GM18867 (cell line): ENCODE results near the gene MYOM1.

Experiments used
- ATAC-seq: cut with Tn5 transposase; IDR thresholded peaks from one replicate; pipeline ENCODE4 v1.9.1; 2021; ENCODE audit warnings: mild to moderate bottlenecking, moderate library complexity; ENCODE audit not compliant: unreplicated experiment

Gene MYOM1

DNA sequence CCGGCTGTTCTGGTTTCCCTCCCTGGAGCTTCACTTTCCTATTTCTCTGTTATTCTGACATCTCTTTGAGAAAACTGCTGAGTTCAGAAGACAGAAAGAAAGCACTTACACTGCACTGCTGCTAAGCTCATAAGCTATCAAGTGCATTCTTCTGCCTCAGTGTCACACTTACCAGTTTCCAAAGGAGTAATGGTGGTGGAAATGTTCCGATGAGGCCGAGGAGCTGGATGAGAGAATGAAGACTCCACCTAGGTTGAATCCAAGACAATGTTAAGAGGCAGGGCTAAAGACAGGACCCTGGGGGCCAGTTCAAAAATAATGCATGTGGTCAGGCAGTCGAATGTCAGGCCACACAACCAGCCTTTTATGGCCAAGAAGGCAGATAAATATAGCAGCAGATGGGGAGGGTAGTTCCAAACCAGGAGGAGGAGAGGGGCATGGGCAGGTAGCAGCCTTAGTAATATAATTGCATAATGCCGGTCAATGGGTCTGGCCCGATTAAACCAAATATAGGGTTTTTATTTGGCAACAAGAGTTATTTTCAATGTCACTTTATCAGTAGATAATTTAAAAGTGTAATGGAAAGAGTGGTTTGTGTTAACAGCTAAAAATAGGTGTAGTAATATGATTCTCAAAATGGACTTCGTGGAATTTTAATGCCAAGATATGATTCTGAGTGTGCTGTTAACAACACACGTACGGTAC, at the start of gene MYOM1:
MYOM1 (minus strand) TSS at position 338 of the 705 bp plus-strand sequence. CDS start 4,745 bp downstream, outside the sequence.
- no peak for ATAC-seq

GRCh38 chr18:3269241-3269913, 49.6 kb upstream of the MYOM1 start:
- ATAC-seq, result no peak

DNA sequence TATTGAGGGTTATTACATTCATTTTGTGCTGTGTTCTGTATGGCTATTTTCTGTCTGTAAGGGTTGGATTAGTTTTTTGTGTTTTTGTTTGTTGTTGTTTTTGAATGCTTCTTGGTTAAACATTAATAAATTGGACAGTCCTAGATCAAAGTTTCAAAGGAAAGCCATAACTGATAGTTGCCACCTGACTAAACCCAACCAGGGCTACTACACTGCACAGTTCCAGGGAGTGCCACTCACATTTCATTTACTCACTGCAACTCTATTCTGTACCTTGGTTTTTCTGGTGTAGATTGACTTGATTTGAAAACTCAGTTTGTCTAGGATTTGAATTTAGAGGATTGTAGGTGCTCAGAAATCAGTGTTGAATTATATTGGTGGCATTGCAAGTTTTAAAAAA, 48.5 kb upstream of the MYOM1 start:
- ATAC-seq, result no peak

- no peak for ATAC-seq
Observed at GRCh38 chr18:3266062-3266608, 46.4 kb upstream of the MYOM1 start.

DNA sequence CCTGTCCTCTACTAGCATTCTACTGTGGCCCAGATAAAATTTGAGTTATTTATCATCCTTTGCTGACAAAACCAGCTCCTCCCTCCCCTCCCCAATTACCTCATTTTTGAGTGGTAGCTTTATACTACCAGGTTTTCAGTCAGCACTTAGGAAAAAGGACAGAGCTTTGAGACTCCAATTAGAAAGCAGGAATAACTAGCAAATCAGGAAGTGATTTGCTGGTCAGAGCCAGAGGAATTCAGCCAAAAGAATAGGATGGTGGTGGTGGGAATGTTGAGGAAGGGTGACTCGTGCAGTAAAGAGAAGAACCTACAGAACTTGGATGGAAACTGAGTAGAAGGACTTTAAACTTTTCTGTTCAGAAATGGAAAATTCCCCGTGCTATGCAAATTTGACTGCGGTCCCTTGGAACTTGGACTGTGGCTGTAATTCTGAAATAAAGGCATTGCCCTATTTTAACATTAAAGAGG, 45.8 kb upstream of the MYOM1 start:
- no peak for ATAC-seq

- ATAC-seq, result no peak
Observed at GRCh38 chr18:3264362-3264761, 44.6 kb upstream of the MYOM1 start.

DNA sequence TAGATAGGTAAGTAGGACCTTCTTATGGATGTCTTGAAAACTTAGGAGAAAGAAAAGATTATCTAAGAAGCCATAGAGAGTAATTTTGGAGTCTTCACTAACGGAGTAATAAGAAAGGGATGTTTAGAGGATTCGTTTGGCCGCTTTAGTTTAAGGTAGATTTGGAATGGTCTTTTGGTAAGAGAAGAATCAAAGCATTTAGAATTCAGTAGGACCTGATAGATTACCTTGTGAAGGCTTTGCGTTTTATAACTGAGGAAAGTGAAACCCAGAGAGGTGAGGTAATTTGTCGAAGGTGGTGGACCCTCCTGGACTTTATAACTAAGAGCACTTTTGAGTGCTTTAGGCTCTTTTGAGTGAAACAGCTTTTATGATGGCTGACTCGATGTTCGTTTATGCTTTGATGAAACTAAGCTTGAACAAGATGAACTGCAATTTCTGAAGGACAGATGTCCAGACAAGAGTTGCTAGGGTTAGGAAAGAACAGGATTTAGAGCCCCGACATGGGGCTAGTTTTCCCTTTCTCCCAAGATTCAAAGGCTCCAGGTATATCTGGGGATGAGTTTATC, 43.4 kb upstream of the MYOM1 start:
- ATAC-seq, result no peak

DNA sequence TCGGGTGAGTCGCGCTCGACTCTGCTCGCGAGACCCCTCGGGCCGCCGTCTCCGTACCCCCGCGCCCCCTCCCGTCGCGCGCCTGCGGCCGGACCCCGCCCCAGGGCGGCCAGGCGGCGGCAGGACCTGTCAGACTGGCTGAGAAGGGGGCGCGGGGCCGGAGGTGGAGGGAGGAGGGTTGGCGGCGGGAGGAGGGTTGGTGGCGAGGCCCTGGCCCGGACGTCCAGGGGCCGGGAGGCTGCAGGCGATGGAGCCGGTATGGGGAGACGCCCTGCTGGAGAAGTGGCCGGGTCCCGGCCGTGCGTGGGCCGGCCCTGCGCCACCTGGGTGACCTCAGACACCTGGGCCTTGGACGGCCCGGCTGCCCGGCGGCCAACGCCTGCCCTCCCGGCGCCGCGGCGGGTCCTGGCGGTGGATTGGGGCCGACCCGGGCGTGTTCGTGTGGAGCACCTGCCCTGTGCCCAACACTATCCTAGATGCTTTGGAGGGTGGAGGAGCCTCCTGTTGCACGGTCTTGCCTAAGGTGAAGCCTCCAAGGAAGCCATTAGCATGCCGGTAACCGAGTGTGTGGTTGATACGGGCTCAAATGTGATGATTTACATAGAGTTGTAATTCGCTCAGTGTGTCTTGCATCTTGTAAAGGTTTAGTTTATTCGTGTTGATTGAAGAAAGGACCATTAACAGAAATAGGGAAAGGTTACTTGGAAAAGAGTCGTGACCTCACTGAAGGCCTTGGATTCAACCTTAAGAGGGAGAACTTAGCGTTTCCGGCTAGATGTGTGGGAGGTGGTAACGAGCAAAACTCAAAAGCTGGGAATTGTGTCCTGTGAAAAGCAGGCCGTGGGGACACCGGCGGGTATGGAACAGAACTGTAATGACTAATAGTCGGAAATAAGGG, 42.7 kb upstream of the MYOM1 start:
- peak; percentile 38 for ATAC-seq

DNA sequence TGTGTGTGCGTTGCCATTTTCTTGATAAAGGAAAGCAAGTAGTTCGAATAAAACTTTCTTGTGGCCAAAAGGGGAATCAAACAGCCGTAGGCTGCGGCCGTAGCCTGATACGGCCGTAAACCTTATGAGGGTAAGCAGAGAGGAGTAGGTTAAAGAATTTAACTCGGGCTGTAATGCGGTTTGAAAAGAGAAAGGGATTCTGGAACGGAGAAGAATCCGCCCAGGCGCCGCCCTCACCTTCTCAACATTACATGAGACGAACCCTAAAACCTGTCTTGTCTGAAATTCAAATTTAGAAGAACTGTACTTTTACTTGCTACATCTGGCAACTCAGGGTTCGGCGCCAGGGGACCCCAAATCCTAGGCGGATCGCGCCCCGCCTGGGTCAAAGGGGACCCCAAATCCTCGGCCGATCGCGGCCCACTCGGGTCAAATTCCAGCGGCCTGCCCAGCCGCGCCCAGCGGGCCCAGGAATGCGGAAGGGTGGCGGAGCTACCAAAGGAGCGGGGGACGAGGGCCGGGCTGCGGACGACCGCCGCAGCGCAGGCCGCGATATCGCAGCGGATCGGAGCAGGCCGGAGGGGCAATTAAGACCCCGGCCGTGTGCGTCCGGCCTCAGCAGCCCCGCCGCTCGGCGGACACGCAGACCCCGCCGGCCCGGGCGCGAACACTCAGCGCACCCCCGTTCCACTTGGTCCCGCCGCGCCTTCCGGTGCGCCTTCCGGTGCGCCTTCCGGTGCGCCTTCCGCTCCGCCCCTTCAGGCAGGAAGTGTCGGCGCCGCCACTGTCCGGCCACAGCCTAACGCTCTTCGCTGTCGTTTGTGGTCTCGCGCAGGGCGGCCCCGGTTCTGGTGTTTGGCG, 41.8 kb upstream of the MYOM1 start, which contains the start of gene MYL12B:
MYL12B (plus strand) TSS at position 761 of the 861 bp plus-strand sequence. CDS start 10,766 bp downstream, outside the sequence.
- peak; percentile 87 for ATAC-seq

GRCh38 chr18:3260995-3261372, 41.2 kb upstream of the MYOM1 start:
- ATAC-seq, result no peak

- no peak for ATAC-seq
Observed at GRCh38 chr18:3257627-3258120, 37.9 kb upstream of the MYOM1 start.

GRCh38 chr18:3256693-3257626, 37.2 kb upstream of the MYOM1 start:
- ATAC-seq, result no peak

- ATAC-seq, result no peak
Observed at GRCh38 chr18:3255611-3256165, 35.9 kb upstream of the MYOM1 start.

GRCh38 chr18:3254725-3255124, 35.0 kb upstream of the MYOM1 start:
- no peak for ATAC-seq

DNA sequence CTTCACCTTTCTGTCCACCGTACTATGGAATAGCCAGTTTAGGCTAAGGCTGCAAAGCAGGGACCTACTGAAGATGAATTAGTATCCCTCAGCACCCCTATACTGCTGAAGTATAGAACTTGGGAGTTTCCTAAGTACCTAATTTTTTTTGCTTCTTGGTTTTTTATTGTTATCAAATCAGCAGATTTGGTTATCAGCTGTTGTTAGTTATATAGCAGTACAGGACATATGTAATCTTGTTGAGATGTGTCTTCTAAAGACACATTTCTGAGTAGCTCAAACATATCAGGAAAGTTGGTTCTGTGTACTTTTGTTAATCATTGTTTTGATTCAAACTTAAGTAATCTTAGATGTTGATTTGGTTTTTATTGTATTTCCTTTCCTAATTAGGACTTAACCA, 33.1 kb upstream of the MYOM1 start:
- ATAC-seq, result no peak

DNA sequence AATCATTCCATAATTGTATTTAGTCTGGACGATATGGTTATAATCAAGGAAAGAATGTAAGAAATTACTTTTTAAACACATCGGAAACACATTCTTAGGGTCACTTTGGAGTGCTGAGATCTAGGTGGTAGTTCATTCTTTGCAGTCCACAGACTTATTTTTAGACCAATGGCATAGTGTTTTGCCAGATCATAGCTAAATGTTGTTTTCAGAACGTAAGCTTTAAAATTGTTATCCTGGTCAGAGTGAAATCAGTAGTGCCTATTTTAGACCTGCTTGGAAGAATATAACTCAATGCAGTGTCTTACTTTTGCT, 32.2 kb upstream of the MYOM1 start:
- ATAC-seq, result no peak

DNA sequence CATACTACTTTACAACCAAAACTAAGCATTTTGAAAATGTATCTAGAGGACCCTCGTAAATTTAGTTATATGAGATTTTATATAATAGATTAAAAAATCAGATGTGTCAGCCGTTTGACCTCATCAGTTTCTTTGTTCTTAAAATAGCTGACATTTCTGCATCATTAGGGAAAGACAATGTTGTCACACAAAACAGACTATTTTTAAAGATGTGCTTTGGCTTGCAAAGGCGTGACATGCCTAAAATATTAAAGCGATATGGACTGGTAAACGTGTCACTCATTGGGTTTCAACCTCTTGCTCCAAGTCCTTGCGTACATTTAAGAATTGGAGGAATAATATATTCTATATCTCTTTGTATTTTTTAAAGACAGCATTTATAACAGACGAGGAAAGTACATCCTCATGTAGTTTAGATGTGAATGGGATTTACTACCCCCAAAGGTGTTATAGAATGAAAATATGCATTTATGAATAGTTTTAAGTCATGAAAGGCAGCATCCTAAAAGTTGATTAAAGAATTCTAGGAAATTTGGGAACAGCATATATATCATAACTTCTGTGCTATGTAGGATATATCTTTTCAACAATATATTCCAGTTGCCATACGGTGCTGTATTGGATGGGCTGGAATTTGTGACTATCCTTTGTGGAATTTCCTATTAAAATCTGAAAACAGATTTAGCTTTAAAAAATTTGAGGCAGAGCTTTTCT, 31.6 kb upstream of the MYOM1 start:
- no peak for ATAC-seq
